SH-SY5Y (cell line): ENCODE results near the gene E2F7.

Experiments
- GATA2 ChIP-seq: IDR thresholded peaks from 2 replicates; pipeline ENCODE4 v1.6.1; 2011; ENCODE audit warnings: mild to moderate bottlenecking, low read depth, low read length
- GATA3 ChIP-seq: IDR thresholded peaks from 2 replicates; pipeline ENCODE4 v1.6.1; 2011; ENCODE audit warnings: low read depth, mild to moderate bottlenecking, low read length, moderate library complexity

Gene E2F7

DNA sequence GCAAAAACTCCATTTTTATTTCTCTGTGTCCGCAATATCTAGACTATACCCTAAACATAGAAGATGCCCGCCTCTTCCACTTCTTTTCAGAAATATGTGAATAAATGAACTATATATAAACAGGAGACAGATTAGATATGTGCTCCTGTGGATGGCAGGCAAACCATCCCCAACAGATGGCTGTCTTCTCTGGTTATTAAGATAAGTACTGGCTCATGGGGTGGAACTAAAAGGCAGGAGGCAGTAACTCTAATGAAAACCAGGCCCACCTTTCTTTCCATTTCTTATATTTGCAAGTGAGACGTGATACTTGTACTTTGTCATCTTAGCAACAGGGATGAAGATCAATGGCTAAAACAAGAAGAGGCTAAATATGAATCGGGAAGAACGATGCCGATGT lies 20.2 kb downstream of the E2F7 start:
- TF ChIP-seq GATA3 (no peak), GATA2 (no peak)

DNA sequence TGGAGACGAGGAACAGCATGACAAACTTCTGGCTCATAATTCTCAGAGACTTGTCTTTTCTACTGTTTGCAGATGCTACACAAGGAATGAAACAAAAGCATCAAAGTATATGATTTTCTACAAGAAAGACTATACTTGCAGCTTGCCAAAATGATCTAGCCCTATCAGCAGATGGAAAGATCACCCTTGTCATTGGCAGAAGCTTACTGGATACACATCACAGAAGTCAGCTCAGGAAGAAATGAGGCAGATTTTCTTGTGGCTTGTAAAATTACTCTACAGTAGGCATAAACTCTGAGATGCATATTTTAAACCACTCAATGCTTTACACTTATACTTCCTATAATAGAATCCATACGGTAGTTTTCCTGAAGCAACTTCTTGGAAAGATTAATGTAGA lies 20.6 kb downstream of the E2F7 start:
- TF ChIP-seq GATA2 (no peak), GATA3 (no peak)

DNA sequence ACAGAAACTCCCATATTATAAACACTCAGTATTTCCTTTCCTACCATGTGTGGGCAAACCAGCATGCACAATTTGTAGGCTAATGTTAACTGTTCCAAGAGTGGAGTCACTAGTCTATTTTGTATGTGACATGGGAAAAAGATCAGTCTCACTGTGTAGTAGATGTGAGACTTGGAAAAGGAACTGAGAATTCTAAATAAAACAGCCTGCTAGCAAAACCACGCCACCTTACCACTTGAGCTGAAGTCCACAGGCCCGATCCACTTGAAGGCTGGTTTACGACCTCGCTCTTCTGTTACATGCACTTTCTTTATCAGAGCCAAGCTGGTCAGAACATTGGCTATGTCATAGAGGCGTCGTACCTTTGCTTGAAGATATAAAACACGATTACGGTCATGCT lies 22.5 kb downstream of the E2F7 start:
- TF ChIP-seq GATA2, result no peak
- TF ChIP-seq GATA3, result no peak

DNA sequence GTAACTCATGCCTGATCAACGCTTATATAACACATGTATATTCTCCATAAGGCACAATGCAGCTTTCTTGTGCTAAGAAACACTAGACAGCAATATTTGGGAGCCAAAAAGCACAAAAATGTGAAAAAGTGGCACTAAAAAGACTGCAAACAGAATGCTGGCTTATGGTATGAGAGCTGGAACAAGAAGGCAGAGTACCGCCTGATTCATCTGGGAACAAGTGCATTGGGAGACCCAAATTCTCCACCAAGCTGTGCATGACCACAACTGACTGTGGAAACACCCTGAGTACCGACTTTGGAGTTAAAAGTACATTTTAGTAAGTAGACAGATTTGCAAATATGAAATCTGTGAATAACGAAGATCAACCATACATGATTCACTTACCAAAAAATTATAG lies 25.1 kb downstream of the E2F7 start:
- TF ChIP-seq GATA3 (no peak), GATA2 (no peak)

DNA sequence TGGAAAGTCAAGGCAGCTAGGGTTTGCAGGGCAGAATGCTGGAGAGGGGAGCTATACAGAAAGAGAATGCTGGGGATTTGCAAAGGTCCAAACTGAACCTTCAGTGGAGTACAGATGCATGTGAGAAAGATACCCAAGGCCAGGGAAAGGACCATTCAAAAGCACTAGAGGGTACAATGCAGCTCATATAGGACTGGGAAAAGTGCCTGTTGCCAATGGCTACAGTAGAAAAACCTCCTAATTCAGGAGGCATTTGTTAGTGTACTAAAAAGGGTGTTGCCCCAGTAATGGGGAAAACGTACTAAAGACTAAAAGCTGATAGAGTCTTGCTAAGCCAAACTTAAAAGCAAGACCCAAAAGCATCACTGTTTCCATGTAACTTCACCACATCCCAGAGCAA lies 30.1 kb downstream of the E2F7 start:
- TF ChIP-seq GATA2 (no peak), GATA3 (no peak)

DNA sequence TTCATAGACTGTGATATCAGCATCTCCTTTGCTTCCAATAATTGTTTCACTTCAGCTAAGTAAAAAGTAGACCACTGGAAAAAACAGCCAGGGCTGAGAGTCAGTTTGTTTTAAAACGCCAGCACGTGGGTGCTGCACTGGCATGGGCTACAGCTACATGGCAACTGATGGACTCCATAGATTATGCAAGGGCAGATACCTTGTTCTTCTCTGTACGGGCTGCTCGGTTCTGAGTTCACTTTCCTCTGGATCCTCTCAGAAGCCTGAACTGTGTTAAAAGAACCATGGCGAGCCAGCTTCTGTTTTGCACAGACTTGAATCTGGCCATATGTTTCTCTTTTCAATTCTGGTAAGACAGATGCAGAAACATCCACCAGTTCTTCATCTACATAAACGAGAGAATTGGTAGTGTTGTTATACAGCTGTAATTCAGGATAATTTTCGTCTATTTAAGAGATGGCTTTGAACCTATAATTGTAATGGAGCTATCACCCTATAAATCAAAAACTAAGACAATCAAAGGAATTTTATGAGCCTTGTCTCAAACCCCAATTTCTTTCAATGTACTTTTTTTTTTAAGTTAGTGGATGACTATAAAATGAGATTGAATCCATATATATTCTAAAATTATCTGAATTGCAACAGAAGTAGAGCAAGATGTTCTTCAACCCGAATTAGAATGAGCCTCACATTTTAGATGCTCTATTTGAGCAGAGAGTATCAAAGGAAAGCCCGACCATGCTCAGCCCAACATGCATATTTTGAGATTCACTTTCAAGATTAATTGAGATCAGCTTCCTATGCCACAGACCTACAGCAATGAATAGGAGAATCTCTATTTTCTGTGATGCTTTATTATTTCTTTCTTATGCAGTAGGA lies 31.5 kb downstream of the E2F7 start:
- TF ChIP-seq GATA3 (no peak), GATA2 (no peak)

DNA sequence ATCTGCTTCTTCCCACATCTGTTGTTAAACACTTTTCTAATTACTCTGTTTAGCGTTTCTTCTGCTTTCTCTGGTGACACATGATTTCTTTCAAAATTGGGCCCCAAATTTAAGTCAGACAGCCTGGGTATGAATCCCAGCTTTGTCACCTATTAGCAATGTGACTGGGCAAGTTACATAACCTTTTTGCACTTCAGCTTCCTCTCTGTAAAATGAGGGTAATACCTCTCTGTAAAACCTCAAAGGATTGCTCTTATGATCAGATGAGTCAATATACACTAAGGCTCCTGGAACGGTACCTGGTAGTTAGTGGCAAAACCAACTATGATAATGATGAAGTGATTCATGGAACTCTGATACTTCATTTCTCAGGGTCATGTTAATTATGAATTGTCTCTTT lies 33.0 kb downstream of the E2F7 start:
- TF ChIP-seq GATA3 (no peak), GATA2 (no peak)

DNA sequence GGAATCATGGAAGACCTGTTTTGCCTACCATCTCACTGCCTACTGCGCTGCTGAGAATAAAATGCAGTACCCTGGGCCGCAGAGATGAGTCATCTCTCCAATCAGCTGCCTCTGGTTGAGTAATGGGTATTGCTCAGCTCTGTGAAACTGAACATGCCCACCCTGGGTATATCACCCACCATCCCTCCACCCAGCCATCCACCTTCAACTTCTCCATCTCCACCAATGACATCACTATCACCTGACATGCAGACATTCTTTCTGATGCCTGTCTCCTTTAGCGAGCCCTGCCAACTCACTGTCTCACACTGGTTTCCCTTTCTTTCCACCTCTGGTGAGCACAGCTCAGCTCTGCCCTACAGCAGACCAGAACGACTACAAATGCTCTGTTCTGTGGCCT lies 33.6 kb downstream of the E2F7 start:
- TF ChIP-seq GATA2 (no peak), GATA3 (no peak)

DNA sequence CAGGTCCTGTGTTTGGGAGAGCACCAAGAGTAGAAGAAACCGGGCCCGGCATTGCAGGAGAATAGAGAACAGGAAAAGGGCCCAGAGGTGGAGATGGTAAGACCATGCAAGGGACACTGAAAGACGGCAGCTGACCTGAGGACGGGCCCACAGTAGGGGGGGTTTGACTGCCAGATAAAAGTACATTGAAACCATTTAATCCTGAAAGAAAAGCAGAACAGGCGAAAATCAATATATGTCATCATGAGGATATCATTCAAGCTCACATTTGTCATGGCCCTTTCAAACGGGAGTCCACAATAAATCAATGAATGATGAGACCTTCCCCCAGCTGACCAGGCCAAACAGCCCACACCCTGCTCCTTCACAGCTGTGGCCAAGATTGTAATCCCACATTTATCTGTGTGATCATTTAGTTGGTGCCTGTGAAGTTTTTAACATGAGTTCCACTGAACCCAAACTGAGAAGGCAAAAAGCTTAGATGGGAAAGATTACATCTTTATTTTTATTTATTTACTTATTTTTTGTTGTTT lies 39.5 kb downstream of the E2F7 start:
- no peak for TF ChIP-seq GATA2
- no peak for TF ChIP-seq GATA3

DNA sequence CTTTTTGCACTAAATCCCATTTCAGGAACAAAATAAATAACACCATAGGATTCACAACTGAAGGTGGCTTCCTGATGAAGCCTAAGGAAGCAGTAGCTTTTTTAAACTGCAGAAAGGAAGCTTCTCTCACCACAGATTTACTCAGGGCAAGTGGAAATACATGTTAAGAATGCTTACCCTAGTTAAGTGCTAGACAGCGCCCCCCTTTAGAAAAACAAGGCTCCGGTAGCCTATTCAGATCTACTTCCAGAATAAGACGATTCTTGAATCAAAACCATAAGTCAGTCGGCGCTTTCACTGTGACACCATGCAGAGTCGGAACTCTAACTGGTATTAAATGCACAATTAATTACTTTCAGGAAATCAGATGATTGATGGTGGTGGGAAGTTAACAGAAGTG lies 41.9 kb downstream of the E2F7 start:
- TF ChIP-seq GATA3 (no peak), GATA2 (no peak)

DNA sequence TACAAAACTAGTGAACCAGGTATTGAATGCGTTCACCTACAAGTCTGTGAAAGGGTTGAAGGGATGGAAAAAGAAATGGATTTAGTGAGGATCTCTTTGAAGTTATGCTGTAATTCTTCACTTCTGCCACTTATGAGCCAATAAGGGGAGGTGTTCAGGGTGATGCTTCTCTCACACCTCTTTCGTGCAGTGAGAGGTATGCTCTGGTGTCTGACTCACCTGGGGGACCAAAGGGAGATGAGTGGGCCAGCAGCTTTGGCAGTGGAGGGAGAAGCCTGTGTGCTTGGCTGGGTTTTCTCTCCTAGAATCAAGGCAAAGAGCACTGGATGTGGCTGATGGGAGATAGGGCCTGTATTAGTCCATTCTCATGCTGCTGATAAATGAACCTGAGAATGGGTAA lies 45.4 kb downstream of the E2F7 start:
- TF ChIP-seq GATA2 (no peak), GATA3 (no peak)

DNA sequence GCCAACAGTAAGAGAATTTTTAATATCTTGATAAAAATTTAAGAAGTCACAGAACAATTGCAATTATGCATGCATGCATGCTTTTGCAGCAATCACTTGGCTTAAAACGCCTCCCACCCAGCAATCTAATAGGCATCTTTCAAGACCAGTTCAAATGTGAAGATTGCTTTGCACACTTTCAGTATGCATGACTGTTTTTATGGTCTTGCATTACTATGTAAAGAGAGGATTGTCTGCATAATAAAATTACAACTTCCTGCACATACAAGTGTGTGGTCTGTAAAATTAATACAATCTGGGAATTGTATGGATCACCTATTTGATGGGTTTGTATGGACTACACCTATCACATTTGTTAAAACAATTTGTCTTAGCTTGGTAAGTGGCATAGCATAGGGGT lies 48.8 kb downstream of the E2F7 start:
- TF ChIP-seq GATA3 (no peak), GATA2 (no peak)

DNA sequence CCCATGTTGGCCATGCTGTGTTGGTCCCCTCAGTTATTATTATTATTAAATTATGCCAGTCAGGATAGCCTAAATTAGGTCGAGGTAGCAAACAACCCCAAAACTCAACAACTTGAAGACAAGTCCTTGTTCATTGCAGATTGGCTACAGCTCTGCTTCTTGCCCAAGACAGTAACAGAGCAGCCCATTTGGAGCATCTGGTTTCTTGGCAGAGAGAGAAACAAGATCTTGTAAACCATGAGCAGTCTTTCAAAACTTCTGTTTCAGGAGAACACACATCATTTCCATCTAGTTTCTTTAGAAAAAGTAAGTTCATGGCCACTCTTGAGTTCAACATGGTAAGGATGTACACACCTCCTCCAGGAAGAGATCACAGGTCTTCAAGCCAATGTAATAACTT lies 52.3 kb downstream of the E2F7 start:
- TF ChIP-seq GATA2 (no peak), GATA3 (no peak)

DNA sequence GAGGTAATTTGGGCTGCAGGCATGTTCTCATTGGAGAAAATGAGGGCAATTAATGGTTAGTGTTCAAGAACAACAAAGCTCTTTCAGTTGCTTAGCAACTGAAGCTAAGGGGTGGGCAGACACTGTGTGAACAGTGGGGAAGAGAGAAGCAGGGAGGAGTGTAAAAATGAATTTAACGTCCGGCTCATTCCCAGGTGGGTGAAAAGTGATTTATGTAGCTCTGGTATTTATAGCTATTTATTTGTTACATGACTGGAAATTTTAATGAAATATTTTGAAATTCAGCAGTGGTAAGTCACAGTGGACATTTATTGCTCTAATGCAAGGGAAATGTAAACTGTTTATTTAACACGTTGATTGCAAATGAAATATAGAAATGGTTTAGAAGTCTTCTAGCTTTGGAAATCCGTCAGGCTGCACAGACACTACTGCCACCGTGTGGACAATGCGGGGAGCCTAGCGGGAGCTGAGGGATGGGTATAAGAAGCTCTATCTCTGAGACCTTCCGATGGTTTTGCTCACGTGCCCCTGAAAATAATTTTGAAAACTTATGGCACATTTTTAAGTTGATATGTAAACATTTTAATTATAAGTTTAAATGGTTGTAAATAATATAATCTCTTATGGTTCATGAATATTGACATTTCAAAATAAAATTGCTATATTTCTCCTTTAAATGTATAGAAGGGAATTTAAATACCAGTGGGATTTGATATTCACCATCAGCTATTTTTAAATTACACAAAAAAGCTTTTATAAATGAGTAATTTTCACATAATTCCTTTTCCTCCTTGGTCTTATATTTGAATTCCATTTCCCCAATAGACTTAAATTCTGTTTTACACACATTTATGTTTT lies 54.4 kb downstream of the E2F7 start:
- no peak for TF ChIP-seq GATA3
- TF ChIP-seq GATA2, result no peak

DNA sequence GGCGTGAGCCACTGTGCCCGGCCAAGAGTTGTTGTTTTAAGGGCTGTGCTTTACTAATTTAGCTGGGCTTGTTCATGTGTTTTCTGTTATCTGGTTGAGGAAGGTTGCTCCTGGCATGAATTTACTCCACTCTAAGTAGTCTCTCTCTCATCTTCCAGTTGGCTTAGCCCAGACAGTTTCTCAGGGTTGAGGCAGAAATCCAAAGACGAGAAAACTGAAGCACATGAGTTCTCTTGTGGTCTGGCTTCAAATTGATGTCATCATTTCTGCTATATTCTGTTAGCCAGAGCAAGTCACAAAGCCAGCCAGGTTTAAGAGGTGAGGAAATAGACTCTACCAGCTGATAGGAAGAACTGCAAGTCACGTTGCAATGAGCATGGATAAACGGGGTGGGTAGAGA lies 57.9 kb downstream of the E2F7 start:
- TF ChIP-seq GATA2 (no peak), GATA3 (no peak)
